PFSK-1 (cell line): ENCODE data around the gene TANGO6.

ENCODE experiments used
- FOXP2 ChIP-seq: optimal IDR thresholded peaks from 2 replicates; pipeline ENCODE3; 2011; ENCODE audit warnings: borderline replicate concordance, control low read depth, inconsistent platforms; ENCODE audit not compliant: insufficient read depth; ENCODE audit errors: extremely low read length, extremely low read depth
- POLR2AphosphoS5 ChIP-seq: IDR thresholded peaks from 2 replicates; pipeline ENCODE4 v1.6.1; 2012; ENCODE audit warnings: low read depth, mild to moderate bottlenecking, control low read depth, low read length, moderate library complexity
- REST ChIP-seq, 2 experiments: IDR thresholded peaks; 2 replicates each; pipeline versions ENCODE4 v1.6.1 to v1.8.0; 2011 to 2012; ENCODE audit warnings: low read depth in 2 of 2, low read length in 2 of 2, control low read depth in 1 of 2, inconsistent platforms in 1 of 2, mild to moderate bottlenecking in 1 of 2, moderate library complexity in 1 of 2; ENCODE audit not compliant: insufficient read depth in 1 of 2
- SIN3A ChIP-seq: IDR thresholded peaks from 2 replicates; pipeline ENCODE4 v1.6.1; 2012; ENCODE audit warnings: mild to moderate bottlenecking, low read length, moderate library complexity, borderline replicate concordance; ENCODE audit not compliant: insufficient read depth
- TAF1 ChIP-seq: IDR thresholded peaks from 2 replicates; pipeline ENCODE4 v1.6.1; 2012; ENCODE audit warnings: low read length, control low read depth, borderline replicate concordance; ENCODE audit not compliant: insufficient read depth

TANGO6 gene

GRCh38 chr16:68934402-68934801, 91.1 kb downstream of the TANGO6 start:
- no peak for TF ChIP-seq TAF1
- TF ChIP-seq FOXP2: no peak
- no peak for TF ChIP-seq REST (IDR thresholded peaks at IDR 0.05; ENCODE audit: insufficient read depth in 1 of 2, low read depth in 2 of 2, low read length in 2 of 2)
- TF ChIP-seq POLR2AphosphoS5: no peak
- no peak for TF ChIP-seq SIN3A

GRCh38 chr16:68935008-68935407, 91.7 kb downstream of the TANGO6 start:
- no peak for TF ChIP-seq SIN3A
- TF ChIP-seq REST (IDR thresholded peaks at IDR 0.05; ENCODE audit: insufficient read depth in 1 of 2, low read depth in 2 of 2, low read length in 2 of 2): no peak
- no peak for TF ChIP-seq POLR2AphosphoS5
- TF ChIP-seq FOXP2: no peak
- no peak for TF ChIP-seq TAF1

- TF ChIP-seq SIN3A: no peak
- no peak for TF ChIP-seq REST (IDR thresholded peaks at IDR 0.05; ENCODE audit: insufficient read depth in 1 of 2, low read depth in 2 of 2, low read length in 2 of 2)
- TF ChIP-seq TAF1: no peak
- no peak for TF ChIP-seq POLR2AphosphoS5
- no peak for TF ChIP-seq FOXP2
Observed at GRCh38 chr16:68936736-68937631, 93.7 kb downstream of the TANGO6 start.

- no peak for TF ChIP-seq POLR2AphosphoS5
- no peak for TF ChIP-seq TAF1
- no peak for TF ChIP-seq SIN3A
- no peak for TF ChIP-seq FOXP2
- TF ChIP-seq REST (IDR thresholded peaks at IDR 0.05; ENCODE audit: insufficient read depth in 1 of 2, low read depth in 2 of 2, low read length in 2 of 2): no peak
Observed at GRCh38 chr16:68939692-68940320, 96.5 kb downstream of the TANGO6 start.
